Fibroblast of the aortic adventitia (primary cell): ENCODE results near the gene TAF4B. TPM values are rescaled to one million over a fixed set of nuclear protein-coding genes. Genes with fewer than 3 reads are reported as not detected.

Source experiments
- DNase-seq: peaks from one replicate; pipeline ENCODE4 v3.0.0-alpha.2; 2010; ENCODE audit warnings: low read depth
- H3K4me3 ChIP-seq: 2 replicates; pipeline ENCODE4 v1.5.1; 2011; ENCODE audit warnings: low read depth, mild to moderate bottlenecking, control low read depth, low read length, moderate library complexity
- total RNA-seq: library from RNA; depleted of rRNA; stranded (reverse); fragments of >200 nt; gene quantifications from 2 replicates; pipeline ENCODE4 v1.2.3, GENCODE V29; 2012; ENCODE audit warnings: low replicate concordance
- TF ChIP-seq, protein P1 (sequence below): IDR thresholded peaks from 2 replicates; pipeline ENCODE4 v1.5.1; 2011; ENCODE audit warnings: mild to moderate bottlenecking, low read length, control low read depth, inconsistent platforms; ENCODE audit not compliant: insufficient read depth

TAF4B gene
- total RNA-seq, 1 donor, result 3.6 TPM

DNA sequence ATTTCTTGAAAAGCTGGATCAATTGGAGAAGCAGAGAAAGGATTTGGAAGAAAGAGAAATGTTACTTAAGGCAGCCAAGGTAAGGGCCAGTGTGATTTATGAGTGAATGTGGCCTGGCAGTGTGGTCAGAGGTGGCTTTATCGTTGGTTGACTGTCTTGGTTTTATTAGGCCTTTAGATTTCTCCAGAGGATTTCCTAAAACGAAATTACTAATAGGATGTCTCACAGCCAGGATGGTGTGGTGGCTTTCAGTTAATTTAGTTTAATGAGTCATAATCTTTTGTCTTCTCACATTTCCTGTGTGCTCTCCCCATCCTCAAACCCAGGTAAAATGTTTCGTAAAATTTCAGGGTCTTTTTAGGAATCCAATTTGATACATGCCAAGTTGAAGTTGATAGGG is 100.8 kb downstream of the TAF4B start:
- TF ChIP-seq, protein P1, sequence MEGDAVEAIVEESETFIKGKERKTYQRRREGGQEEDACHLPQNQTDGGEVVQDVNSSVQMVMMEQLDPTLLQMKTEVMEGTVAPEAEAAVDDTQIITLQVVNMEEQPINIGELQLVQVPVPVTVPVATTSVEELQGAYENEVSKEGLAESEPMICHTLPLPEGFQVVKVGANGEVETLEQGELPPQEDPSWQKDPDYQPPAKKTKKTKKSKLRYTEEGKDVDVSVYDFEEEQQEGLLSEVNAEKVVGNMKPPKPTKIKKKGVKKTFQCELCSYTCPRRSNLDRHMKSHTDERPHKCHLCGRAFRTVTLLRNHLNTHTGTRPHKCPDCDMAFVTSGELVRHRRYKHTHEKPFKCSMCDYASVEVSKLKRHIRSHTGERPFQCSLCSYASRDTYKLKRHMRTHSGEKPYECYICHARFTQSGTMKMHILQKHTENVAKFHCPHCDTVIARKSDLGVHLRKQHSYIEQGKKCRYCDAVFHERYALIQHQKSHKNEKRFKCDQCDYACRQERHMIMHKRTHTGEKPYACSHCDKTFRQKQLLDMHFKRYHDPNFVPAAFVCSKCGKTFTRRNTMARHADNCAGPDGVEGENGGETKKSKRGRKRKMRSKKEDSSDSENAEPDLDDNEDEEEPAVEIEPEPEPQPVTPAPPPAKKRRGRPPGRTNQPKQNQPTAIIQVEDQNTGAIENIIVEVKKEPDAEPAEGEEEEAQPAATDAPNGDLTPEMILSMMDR, result no peak
- no peak for DNase-seq
- H3K4me3 ChIP-seq, result no peak overlapping the region

DNA sequence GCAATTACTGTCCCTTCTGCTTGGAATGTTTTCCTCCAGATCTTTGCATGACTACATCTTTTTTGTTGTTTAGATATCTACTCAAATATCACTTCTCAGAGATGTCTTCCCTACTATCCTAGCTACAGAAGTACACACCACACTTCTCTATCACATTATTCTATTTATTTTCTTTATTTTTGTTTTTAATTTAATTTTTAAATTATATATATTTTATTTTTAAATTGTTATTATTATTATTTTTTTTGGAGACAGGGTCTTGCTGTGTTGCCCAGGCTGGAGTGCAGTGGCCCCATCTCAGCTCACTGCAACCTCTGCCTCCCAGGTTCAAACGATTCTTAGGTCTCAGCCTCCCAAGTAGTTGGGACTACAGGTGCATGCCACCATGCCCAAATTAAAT is 106.7 kb downstream of the TAF4B start:
- no peak for DNase-seq
- no peak overlapping the region for H3K4me3 ChIP-seq
- TF ChIP-seq, protein P1, result no peak

DNA sequence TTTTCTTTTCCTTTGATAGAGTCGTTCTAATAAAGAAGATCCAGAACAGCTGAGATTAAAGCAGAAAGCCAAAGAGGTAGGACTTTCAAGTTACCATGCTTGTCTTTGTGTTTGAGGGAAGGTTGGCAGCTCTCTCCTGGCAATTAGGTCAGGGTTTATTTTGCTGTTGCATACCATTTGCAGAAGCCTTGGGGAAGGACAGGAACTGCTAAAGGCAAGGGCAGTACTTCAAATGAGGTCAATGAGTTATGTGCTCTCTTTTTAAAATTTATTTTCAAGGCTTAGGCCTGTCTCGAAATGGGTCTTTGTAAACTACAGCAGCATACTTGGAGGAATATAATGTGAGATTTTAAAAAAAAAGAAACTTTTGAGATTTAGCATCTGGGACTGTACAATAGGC is 108.9 kb downstream of the TAF4B start:
- TF ChIP-seq, protein P1, result no peak
- DNase-seq, result no peak
- H3K4me3 ChIP-seq, result no peak overlapping the region

DNA sequence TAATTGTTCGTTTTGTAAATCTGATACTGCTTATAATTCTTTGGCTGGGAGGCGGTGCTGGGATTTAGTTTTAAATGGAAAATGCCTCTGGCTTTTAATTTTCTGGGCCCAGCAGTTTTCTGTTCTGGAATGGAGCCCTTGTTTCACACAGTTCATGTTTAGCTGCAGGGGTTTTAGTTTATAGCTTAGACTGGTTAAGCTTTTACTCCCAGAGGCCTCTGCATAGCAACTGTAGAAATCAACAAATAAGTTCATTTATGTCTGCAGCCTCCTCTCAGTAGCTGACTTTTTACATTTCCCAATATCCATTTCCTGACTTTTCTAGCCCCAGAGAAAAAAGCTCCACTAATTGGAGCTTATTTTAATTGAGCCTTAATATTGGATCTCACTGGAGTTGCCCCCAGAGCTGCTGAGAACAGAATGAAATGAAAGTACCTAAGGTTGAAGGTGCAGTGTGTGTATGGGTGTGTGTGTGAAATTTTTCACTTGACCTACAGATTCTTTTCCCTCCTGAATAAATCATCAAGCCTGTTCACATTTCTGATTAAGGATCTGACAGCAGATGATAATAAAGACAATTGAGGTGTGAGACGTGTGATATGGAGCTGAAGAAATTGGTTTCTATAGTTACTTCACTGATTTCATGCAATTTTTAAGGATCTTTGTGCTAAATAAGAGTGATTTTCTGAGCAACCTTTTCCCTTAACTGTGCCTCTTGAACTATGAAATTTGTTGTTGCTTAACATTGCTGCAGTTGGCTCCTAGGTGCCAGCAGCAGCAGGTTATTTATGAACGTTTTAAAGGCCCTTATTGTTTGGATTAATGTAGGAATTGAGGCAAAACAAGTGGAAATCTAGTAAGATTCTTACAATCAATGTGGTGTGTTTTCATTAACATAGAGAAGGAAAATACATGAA is 109.6 kb downstream of the TAF4B start:
- TF ChIP-seq, protein P1, result no peak
- DNase-seq, result no peak
- H3K4me3 ChIP-seq, result no peak overlapping the region

DNA sequence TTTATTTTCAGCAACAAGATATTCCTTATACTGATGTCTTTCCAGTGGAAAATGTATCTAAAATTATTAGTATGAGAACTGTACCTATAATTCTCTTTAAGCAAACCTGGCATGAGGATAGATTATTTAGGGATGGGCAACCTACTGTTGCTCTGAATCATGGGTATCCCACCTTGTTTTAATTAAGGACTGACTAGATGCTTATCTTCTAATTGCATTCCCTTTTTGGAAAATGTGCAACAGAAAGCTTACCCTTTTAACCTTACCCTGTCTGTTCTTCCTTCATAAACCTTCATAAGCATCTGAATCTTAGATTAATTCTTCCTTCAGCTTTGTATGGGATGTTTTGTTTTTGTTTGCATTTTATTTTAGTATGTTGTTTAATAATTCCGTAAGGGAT is 110.3 kb downstream of the TAF4B start:
- H3K4me3 ChIP-seq, result no peak overlapping the region
- no peak for DNase-seq
- TF ChIP-seq, protein P1, result no peak

DNA sequence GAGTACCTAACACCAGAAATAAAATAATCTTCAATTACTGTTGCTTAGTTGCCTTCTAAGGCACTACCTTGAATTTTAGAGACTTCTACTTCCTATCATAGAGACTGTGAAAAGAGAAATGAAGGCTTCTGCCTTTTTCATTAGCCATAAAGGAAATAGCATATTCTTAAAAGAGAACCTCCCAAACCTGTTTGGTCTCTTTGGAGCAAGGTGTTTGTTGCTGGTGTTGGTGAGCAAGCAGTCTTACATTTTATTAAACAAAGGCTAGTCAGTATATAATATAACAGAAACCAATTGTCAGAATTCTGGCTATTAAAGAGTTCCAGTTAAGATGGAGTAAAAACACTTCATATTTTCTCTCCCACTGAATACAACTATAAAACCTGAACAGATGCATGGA is 116.4 kb downstream of the TAF4B start:
- no peak overlapping the region for H3K4me3 ChIP-seq
- TF ChIP-seq, protein P1, result no peak
- DNase-seq, result no peak
